HG03108 (cell line): ENCODE measurements around the gene PALLD.
"Not testable (repeated sequence)": the region's sequence is repeated elsewhere in the genome, so short reads cannot be mapped to it uniquely, and the experiment has no call there.

Source experiments
- ATAC-seq: cut with Tn5 transposase; IDR thresholded peaks from one replicate; pipeline ENCODE4 v1.9.1; 2021; ENCODE audit warnings: moderate library complexity; ENCODE audit not compliant: unreplicated experiment

The PALLD gene

DNA sequence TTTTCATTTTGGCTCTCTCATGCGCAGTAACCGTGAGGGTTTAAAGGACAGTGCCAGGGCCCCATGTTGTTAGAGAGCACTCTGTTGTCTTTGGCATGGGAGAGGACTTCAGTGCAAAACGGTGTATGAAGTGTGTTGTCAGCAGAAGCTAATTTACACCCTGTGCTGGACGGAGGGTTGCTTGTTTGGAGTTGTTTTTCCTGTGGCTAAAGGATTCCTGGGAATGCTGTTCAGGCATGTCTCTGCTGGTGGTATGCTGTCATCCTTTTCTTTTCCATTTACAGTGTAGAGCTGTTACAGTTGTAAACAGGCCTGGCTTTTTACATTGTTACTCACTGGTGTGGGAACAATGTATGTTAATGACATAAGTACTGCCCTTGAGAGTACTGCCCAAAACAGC lies 306.9 kb downstream of the PALLD start:
- no peak for ATAC-seq

DNA sequence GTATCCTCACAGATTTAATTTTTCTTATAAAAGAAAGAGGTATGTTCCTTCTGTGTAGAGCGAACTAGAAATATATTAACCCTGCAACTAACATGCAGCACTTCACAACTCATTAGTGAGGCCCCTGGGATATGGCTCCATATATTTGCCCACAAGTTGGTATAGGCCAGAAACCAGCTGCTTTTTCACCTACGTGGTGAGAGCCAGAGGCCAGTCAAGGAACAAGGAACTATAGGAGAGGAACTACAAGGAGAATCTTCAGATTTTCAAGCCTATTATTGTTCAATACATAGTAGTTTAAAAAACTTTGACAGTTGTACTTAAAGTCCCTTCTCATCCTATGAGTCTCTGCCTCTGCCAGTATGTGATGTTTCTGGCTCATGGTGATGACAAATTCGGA lies 307.3 kb downstream of the PALLD start:
- ATAC-seq, result no peak

DNA sequence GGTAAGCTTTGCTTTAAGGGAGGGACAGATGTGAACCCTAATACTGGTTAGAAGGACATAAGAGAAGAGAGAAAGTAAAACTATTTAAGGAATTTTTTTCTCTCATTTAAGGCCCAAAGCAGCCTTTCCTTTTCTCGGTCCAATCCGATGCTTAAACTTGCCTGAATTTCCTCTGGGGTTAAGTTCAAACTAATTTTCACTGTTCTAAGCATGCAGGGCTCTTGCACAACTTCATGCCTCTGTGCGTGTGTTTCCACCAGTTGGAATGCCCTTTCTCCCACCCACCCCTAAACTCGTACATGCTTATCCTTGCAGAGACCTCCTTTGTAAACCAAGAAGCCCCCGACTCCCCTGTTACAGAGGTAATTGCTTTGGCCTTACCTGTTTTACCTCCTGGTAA lies 308.5 kb downstream of the PALLD start:
- no peak for ATAC-seq

DNA sequence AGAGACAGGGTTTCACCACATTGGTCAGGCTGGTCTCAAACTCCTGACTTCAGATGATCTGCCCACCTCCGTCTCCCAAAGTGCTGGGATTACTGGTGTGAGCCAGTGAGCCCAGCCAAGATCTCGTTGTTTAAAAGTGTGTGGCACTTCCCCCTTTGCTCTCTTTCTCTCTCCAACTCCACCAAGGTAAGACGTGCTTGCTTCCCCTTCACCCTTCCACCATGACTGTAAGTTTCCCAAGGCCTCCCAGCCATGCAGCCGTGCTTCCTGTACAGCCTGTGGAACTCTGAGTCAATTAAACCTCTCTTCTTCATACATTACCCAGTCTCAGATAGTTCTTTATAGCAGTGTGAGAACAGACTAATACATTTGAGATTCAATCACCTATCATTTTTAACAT lies 309.4 kb downstream of the PALLD start:
- ATAC-seq, result not testable (repeated sequence)

DNA sequence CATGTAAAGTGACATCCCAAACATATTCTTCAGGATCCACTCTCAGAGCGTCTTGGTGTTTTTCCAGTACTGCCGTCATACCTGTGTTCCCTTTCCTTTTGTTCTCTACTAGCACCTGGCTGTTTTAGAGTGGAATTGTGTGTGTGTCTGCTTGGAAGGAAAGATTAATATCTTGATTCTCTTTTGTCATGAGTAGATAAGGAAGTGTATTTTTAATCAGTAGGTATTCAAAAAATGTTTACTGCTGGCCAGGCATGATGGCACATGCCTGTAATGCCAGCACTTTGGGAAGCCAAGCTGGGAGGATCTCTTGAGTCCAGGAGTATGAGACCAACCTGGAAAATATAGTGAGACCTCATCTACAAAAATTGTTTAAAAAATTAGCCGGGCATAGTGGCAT lies 314.4 kb downstream of the PALLD start:
- no peak for ATAC-seq

DNA sequence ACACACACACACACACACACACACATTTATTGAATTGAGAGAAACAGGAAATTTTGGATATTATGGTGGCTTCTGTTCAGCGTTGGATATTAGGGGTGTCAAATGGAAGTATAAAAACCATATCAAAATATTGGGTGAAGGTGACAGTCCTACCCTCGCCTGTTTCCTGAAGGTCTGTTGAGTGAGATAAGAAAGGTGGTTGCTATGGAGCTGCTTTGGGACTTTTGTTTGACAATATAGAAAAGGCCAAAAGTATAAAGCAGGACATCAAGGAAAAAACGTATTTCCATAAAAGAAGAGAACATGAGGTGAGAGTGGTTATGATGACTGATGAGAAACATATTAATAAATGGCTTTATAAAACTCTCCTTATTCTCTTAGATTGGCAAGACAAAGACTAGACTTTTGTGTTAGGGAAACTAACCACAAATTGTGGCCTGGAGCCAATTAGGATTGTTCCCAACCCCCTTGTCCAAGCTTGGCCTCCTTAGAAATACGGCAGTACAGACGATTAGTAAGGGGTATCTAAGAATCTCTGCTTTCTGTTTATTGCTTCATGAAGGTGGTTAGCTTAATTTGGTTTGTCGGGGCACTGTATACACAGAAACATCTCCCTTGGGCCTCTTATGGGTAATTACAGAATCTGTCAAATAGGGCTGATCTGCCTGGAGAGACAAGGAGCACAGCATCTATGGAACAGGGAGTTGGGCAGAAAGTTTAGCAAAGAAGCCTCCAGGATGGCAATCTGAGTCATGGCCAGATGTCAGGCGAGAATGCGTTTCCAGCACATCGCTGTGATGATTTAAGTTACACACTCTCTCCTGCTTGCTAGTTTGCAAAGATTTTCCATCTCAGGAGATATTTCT lies 315.2 kb downstream of the PALLD start:
- no peak for ATAC-seq

DNA sequence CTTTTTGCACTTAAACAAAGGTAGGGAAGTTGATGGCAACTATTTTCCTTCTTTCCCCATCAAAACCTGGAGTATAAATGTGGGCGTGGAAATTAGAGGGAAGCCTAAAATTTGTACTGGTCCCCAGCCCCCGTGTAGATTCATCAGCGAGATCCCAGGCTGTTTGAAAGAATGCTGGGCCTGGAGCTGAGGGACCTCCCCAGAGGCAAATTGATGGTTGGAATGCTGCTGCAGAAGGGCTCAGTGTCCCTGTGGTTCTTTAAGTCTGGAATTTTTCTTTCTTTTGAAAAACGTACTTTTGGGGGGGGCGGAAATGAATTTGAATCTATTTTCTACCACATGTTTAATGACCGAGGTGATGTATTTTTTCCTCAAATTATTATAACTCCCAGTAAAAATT lies 316.0 kb downstream of the PALLD start:
- no peak for ATAC-seq

DNA sequence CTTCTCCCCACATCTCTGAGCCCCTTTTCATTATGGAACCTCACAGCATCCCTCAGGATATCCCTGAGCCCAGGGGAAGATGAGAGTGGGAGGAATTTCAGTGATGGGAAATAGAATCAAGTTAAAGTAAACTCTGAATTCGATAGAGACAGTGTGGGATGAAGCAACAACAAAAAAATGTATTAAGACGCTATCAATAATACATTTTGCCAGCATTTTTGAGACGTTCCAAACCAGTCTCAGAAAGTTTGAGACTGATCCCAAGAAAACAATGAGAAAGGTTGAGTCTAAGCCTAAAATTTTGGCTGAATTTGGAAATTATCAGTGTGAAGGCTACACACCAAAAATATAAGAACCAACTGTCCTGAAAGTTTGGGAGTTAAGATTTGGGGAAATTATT lies 317.0 kb downstream of the PALLD start:
- ATAC-seq, result no peak

DNA sequence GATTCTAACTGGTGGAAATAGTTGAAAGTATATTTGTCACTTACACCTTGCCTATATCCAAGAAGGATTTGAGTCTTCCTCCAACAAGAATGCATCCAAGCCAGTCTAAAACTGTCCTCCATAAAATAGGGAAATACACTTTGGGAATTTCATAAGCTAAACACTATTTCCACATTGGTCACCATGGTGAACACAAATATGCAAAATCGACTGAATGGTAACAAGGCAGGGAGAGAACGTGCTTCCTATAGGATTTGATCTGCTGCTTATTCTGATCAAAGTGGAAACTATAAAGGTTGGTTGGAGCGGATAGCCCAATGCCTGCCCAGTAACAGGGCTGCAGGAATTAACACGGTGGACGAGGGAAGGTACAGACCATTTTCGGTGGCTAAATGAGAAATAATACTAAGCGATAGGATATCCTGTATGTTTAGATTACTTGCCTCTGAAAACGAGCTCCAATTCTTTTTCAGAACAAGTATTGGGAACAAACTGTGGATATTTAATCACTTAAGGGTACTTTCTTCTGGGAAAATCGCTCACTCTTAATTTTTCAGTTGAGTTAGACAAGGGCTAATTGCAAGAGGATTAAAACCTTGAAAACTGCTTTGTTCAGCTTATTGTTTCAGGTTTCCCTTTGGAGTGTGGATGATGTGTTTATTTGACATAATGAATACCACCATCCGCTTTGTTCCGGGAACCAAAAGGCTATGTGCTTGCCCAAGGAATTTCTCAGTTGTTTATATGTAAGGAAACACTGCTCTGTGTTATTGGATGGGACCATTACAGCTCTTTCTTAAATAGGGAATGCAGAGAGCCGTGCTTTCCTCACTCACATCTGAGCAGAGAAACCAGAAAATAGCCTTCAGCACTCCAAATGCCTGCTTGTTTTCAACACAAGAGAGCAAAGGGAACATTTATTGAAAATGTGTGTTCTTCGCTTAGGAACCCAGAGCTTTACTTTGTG lies 318.8 kb downstream of the PALLD start:
- no peak for ATAC-seq

DNA sequence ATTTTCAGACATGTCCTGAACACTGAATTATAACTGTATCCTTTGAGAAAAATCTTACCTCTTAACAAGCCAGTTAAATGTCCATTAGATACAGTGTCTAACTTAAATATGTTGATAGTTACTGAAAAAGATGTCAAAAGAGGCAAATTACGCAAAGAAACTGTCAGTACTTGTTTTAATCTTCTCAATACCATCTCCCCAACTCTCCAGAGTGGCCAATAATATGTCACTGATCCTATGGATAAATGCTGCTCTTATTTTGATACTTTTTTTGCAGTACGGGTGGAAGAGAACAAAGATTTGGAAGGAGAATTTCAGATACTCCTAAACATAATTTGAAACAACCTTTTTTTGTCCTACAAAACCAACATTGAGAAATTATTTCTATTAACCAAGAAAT lies 320.5 kb downstream of the PALLD start:
- ATAC-seq, result no peak

DNA sequence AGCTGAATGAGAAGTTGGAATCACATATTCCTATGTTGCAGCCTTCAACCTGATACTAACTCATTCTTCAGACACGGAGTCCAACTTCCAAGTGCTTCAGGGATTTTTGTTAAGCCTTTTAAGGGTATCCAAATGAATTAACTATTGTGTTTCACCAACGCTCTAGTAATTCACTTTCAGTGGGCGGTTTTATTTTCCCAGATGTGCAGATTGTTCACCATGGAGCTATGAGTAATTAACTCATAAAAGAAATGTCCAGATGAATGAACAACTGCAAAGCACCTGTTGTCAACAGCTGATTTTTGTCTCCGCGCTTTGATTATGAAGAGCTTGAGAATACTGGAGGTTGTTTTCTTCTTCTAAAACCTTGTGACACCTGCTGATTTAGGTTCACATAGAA lies 325.6 kb downstream of the PALLD start:
- no peak for ATAC-seq

DNA sequence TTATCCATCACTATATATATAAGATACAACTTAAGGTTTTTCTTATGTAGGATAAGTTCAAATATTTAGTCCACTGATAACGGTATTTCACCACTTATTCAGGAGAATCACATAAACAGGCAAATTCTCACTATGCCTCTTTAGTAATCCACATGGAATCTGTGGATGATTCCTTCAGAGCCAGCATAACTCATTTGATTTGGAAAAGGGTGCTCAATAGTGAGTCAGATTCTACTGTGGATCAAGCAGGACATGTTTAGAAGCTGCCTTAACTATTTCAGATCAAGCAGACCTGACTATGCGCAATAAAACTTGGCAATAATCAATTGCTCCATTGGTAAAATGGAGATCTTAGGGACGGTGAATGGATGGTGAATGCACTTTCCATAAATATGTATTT lies 329.1 kb downstream of the PALLD start:
- no peak for ATAC-seq

DNA sequence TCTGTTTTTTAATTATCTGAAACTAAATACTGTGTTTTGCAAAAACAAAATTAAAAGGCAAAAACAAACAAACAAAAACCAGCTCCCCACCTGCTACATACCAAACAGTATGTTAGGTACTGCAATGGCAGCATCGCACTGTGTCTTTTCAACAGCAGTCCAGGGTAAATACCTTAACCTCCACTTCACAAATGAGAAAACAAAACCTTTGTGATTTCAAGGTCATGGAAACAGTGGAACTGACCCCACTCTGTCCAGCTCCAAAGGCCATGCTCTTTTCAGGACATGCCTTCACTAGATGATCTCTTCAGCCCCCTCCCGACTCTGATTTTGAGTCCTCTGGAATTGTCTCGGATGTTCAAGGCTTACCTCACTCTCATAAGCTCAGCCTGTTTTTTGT lies 329.8 kb downstream of the PALLD start:
- no peak for ATAC-seq

DNA sequence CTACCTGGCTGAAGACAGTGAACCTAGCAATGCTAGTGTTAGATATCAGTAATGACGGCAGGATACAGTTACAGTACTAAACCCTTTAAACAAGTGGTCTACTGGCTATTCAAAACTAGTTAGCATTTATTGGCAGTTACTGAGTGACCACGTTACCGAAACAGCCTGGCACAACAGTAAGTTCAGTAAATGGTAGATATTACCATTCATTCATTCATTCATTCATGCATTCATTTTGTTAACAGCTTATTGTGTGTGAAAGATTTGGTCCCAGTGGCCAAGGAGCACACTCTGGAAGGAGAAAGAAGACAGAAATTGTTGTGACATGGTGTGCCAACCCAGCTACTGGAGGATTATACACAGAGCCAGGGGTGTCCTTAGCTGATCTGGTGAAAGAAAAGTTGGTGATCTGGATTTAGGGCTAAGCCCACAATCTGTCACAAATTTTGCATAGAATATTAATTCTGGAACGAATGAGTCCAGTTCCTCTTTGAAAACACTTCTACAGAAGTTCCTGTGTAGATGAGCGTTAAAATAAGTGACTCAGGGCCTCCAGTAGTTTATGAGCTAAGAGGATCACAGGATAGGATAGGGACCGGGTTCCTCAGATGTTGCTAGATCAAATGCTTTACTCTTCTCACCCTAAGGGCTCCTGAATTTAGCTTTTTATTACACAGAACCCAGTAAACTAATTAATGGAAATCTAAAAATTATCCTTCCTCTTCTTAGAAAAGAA lies 334.1 kb downstream of the PALLD start:
- ATAC-seq, result no peak

DNA sequence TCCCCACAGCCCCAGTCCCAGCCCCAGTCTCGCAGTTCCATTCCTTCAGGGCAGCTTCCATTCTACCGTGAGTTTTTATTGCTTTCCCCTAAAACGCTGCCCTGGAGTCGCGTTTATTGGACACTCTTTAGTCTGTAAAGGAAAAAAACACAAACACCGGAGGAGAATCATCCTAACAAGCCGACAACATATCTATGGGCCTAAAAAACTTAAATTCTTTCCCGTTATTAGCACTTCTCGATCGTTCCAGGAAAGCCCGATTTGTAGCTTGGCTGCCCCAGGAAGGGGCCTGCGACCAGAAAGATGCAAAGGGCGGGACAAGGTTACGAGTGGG lies 334.7 kb downstream of the PALLD start:
- ATAC-seq, result no peak

DNA sequence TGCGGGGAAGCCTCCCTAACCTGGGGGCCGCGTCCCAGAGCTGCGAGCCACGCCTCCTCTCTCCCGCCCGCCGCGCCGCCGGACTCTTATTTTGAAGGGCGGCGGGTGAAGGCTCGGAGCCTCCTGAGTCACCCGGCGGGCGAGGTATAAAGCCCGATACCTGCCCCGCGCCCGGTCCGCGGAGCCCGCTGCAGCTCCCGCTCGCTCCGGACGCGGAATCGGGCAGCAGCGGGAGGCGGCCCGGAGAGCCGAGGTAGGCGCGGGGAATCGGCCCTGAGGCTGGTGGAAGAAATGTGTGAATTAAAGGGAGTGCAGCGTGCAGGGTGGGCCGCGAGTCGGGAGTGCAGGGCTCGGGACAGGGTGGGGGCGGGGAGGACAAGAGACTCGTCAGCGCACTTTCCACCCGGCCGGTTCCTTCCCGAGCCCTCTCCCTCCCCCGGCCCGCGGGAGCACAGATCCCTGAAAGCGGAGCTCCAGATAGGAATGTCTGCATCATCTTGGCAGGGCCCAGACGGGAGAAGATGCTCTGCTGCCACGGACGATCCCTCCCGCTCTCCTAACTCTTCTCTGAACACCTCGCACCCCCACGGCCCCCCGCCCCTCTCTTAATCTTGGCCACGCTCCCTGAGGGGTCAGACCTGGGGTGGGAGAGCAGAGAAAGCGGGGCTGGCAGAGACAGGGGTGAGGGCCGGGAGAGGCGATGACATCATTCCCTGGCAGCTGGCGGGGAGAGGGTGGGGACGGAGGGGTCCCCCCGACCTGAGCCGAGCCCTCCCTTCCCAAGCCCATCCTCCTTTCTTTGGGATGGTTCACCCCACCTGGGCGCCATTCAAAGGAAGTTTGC lies 335.3 kb downstream of the PALLD start:
- peak; percentile 89 for ATAC-seq

DNA sequence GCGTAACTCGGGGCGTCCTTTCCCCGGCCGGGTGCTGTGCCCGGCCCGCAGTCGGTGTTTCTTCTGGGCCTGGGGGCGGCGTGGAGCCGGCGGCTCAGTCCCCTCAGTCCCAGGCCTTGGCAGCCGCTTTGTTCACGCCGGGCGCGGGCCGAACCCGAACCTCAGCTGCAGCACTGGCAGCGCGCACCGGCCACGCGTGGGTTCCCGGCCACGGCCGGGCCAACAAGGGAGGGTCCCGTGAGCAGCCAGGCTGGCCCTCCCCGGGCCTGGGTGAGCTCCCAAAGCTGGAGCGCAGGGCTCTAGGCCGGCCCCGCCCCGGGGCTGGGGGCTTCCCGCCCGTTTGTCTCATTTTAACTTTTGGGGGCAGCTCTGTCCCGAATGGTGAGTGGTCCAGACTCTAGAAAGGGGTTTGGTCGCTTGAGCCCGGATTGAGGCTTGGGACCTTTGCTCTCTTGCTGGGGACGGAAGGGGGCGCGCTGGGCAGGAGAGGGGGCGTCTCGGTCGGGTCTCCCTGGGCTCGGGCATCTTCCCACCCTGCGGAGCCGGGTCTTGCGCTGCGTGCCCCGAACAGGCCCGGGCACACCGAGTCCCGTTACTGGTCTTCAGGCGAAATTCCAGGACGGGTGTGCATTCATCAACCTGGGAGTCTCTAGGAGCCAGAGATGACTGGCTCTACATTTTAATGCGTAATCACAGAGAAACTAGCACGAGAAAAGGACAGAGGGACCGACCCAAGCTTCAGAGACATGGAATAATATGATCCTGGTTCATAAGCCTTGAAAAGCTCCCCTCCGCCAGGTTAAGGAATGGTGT lies 336.1 kb downstream of the PALLD start:
- no peak for ATAC-seq

DNA sequence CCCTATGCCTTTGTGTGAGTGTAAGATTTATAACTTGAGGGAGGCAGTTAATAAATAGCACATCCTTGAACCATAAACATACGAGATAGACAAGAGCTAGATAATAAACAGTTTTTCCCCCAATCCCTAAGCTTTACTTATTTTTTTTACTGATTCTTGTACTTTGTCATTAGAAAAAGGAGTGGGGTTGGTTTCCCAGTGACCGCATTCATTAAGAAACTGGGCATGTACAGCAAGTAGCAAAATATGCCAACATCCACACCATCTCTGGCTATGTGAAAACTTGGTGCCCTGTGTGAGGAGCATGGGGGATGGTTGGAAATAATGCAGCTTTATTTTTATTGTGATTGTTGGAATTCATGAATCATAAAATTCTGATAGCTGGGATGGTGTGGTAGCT lies 337.0 kb downstream of the PALLD start:
- ATAC-seq, result no peak

DNA sequence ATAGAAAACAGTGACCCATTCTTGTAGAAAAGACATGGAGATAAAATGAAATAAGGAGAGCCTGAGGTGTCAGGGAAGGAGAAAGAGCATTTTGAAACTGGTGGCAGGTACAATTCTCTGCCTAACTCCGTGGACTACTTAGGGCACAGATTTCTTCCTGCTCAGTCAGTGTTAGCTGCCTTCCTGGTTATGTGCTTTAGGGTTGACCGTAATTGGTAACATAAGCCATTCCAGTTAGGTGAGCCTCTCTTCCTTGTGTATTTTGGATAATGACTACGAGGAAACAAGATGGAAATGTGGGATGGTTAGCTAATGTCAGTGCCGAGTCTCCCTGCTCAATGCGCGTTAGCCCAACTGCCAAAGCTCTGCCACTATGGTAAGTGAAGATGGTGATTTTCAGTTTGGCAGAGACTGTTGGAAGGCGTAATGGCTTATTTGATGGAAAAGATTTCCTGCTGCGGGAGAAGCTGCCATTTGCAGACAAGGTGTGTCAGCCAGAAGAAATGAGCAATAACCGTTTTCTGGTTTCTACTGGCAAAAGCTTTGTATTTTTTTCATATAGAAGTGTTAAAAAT lies 339.1 kb downstream of the PALLD start:
- no peak for ATAC-seq
